CD4-positive, alpha-beta T cell (primary cell): Measurements from ENCODE around the gene TREML1. TPM values are rescaled to one million over a fixed set of nuclear protein-coding genes. Genes with fewer than 3 reads are reported as not detected.
"Not testable (repeated sequence)": the region's sequence is repeated elsewhere in the genome, so short reads cannot be mapped to it uniquely, and the experiment has no call there.

ENCODE experiments used
- ATAC-seq: fragments of 200-7000 bp; cut with Tn5 transposase; one replicate; pipeline ENCODE4 v1.10.0; 2022; ENCODE audit warnings: mild to moderate bottlenecking; ENCODE audit not compliant: poor library complexity
- CTCF ChIA-PET: fragments of 350-600 bp; sonication (Branson Sonifier 250); formaldehyde crosslinking; loops from one replicate; lab custom pipeline; 2021; ENCODE audit warnings: antibody characterized with exemption, inconsistent platforms; lab: Charles Lee
- POLR2A ChIA-PET: fragments of 350-600 bp; sonication (Branson Sonifier 250); formaldehyde crosslinking; loops from one replicate; lab custom pipeline; 2021; ENCODE audit warnings: antibody characterized with exemption, inconsistent platforms; lab: Charles Lee
- DNase-seq, 14 experiments: peaks; one replicate each; pipeline ENCODE4 v3.0.0-alpha.2; 2013 to 2020; ENCODE audit warnings: mixed read lengths in 2 of 14
- H3K27ac ChIP-seq, 2 donors: one replicate each; pipeline versions ENCODE4 v1.5.1 to v1.7.0; 2013; ENCODE audit warnings: low read length in 2 of 2, low read depth in 1 of 2, mild to moderate bottlenecking in 1 of 2
- H3K27me3 ChIP-seq, 2 experiments: 1 replicate in 1 of 2; 2 replicates in 1 of 2; pipeline versions ENCODE4 v1.6.1 to v1.7.0; 2013; ENCODE audit warnings: low read length in 2 of 2, control low read depth in 1 of 2, mild to moderate bottlenecking in 1 of 2, moderate library complexity in 1 of 2; ENCODE audit not compliant: insufficient read depth in 2 of 2, control insufficient read depth in 1 of 2
- H3K36me3 ChIP-seq: one replicate; pipeline ENCODE4 v1.6.1; 2013; ENCODE audit warnings: low read length, control low read depth; ENCODE audit not compliant: insufficient read depth
- H3K4me1 ChIP-seq: one replicate; pipeline ENCODE4 v1.6.1; 2013; ENCODE audit warnings: low read length, control low read depth; ENCODE audit not compliant: insufficient read depth
- H3K4me3 ChIP-seq: one replicate; pipeline ENCODE4 v1.5.1; 2013; ENCODE audit warnings: mild to moderate bottlenecking, low read length, moderate library complexity
- H3K9me3 ChIP-seq, 2 experiments: 1 replicate in 1 of 2; 2 replicates in 1 of 2; pipeline versions ENCODE4 v1.6.1 to v1.7.0; 2013; ENCODE audit warnings: low read length in 2 of 2, mild to moderate bottlenecking in 2 of 2, control low read depth in 1 of 2, moderate library complexity in 1 of 2; ENCODE audit not compliant: control insufficient read depth in 1 of 2, insufficient read depth in 1 of 2
- H3K27ac Mint-ChIP-seq: one replicate; pipeline ENCODE4 v1.8.0; 2020; ENCODE audit warnings: mixed read lengths
- H3K27me3 Mint-ChIP-seq: one replicate; pipeline ENCODE4 v1.8.0; 2021; ENCODE audit warnings: mixed read lengths
- H3K36me3 Mint-ChIP-seq: one replicate; pipeline ENCODE4 v1.8.0; 2021; ENCODE audit warnings: low read depth, mixed read lengths
- H3K4me1 Mint-ChIP-seq: one replicate; pipeline ENCODE4 v1.8.0; 2021; ENCODE audit warnings: low read depth, mixed read lengths
- H3K4me3 Mint-ChIP-seq: one replicate; pipeline ENCODE4 v1.8.0; 2020; ENCODE audit warnings: mild to moderate bottlenecking, mixed read lengths
- H3K9me3 Mint-ChIP-seq: one replicate; pipeline ENCODE4 v1.8.0; 2020; ENCODE audit warnings: mixed read lengths
- intact Hi-C, 2 experiments: fragments of 100-400 bp; cut with DNase I in 1 of 2; cut with micrococcal nuclease in 1 of 2; formaldehyde crosslinking; loops; one replicate each; pipeline versions ENCODE4 v1.15.1 to v1.9.0; 2023 to 2025; cut with DNase I, micrococcal nuclease
- total RNA-seq, 174 experiments: library from RNA in 2 of 174; stranded (reverse) in 2 of 174; gene quantifications; one replicate each; pipeline ENCODE4 v1.2.3 and lab custom pipeline; 2021 to 2026
- TF ChIP-seq, protein P1 (sequence below): fragments of 200-600 bp; IDR thresholded peaks from one replicate; pipeline ENCODE4 v1.8.0; 2022; ENCODE audit warnings: antibody characterized with exemption, mild to moderate bottlenecking

TREML1 gene
- total RNA-seq, 2 experiments from 2014 or later = not detected

DNA sequence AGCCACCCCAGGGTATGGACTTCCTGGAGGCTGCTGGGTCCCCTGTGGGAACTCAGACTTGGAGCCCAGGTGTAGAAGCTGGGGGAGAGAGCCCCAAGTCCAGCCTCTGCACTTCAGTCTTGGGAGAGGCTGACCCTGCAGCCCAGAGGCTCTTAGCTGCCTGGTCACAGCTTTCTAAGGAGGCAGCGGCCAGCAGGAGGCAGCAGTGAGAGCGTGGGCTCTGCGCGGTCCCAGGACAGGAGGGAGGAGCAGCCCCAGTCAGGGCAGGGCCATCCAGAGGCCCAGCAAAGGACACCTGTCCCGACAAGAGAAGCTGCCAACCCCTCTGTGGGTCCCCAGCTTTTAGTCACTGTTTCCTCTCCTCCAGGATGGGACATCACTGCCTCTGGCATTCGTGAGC, 37.4 kb upstream of the TREML1 start:
- Histone ChIP-seq H3K27me3 (no peaks in the 10 kb centered on the region), H3K36me3 (peaks cover 6% of the 10 kb centered on the region), H3K4me1 (peaks cover 33% of the 10 kb centered on the region), H3K9me3 (peaks cover 4 to 8% of the 10 kb centered on the region in 2 experiments), H3K4me3 (no peak overlapping the region), H3K27ac (no peak overlapping the region)
- peaks cover 23% of the 10 kb centered on the region for H3K36me3 Mint-ChIP-seq
- no peaks in the 10 kb centered on the region for H3K9me3 Mint-ChIP-seq
- ATAC-seq (no peak), DNase-seq (peak in 8 of 14 experiments; percentile 14 to 59 (median 25))
- ChIA-PET CTCF (interaction anchor here (1.6 kb wide), 1 partner anchor 11 kb away, joined by 3 read pairs; no protein-coding TSS in a partner anchor), POLR2A (interaction anchor here (1.2 to 1.4 kb wide), 2 partner anchors 9 kb away, joined by 4 to 7 read pairs; partner anchors contain the start of gene TREML2)
- TF ChIP-seq, protein P1, sequence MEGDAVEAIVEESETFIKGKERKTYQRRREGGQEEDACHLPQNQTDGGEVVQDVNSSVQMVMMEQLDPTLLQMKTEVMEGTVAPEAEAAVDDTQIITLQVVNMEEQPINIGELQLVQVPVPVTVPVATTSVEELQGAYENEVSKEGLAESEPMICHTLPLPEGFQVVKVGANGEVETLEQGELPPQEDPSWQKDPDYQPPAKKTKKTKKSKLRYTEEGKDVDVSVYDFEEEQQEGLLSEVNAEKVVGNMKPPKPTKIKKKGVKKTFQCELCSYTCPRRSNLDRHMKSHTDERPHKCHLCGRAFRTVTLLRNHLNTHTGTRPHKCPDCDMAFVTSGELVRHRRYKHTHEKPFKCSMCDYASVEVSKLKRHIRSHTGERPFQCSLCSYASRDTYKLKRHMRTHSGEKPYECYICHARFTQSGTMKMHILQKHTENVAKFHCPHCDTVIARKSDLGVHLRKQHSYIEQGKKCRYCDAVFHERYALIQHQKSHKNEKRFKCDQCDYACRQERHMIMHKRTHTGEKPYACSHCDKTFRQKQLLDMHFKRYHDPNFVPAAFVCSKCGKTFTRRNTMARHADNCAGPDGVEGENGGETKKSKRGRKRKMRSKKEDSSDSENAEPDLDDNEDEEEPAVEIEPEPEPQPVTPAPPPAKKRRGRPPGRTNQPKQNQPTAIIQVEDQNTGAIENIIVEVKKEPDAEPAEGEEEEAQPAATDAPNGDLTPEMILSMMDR = peak; percentile 48
- H3K4me3 Mint-ChIP-seq = no peak overlapping the region
- H3K27ac Mint-ChIP-seq = no peak overlapping the region
- H3K27me3 Mint-ChIP-seq = no peaks in the 10 kb centered on the region
- H3K4me1 Mint-ChIP-seq = peaks cover 53% of the 10 kb centered on the region
- intact Hi-C loops = loop anchor here (5.0 kb wide), 2 partner anchors 46 to 126 kb away; no protein-coding TSS in a partner anchor

DNA sequence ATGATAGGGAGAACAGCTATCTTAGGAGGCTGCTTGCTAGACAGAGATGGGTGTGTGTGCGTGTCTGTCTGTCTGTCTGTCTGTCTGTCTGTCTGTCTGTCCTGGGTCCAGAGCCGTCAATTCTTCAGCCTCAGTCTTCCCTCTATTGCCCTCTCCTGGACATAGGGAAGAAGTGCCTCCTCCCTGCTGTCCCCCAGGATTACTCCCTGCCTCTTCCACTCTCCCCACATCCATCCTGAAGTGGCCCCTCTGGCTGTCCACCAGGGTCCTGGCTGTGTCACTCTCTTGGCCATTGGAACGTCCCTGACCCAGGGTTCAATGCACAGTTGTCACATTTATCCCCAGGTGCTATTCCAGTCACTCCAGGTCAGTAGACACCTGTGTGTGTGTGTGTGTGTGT, 36.6 kb upstream of the TREML1 start:
- ATAC-seq = no peak
- Histone ChIP-seq H3K27ac (no peak overlapping the region), H3K4me3 (no peak overlapping the region), H3K36me3 (peaks cover 6% of the 10 kb centered on the region), H3K9me3 (peaks cover 4 to 8% of the 10 kb centered on the region in 2 experiments), H3K4me1 (peaks cover 40% of the 10 kb centered on the region), H3K27me3 (no peaks in the 10 kb centered on the region)
- ChIA-PET CTCF (no interaction called here), POLR2A (no interaction called here)
- Mint-ChIP-seq H3K4me1 (peaks cover 50% of the 10 kb centered on the region), H3K36me3 (peaks cover 17% of the 10 kb centered on the region), H3K4me3 (no peak overlapping the region), H3K27ac (no peak overlapping the region), H3K9me3 (no peaks in the 10 kb centered on the region), H3K27me3 (no peaks in the 10 kb centered on the region)
- DNase-seq = no peak
- intact Hi-C loops = loop anchor here (5.0 kb wide), 2 partner anchors 47 to 127 kb away; no protein-coding TSS in a partner anchor
- TF ChIP-seq, protein P1 = no peak

DNA sequence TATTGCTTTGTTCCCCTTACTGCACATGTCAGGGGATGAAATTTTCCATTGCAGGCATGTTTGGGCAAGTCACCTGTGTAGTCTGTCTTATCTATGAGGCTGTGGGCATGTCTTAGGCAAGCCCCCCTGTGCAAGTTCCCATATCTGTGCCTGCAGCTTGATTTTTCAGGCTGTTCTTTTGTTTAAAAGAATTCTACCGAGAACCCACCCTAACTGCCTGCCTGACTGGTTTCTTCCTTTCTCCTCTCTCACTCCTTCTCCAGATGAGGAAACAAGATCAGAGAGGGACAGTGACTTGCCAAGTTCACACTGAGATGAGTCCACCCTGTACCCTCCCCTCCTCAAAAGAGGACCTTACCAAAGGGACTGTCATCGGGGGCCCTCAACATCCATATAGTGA, 35.8 kb upstream of the TREML1 start:
- H3K4me1 Mint-ChIP-seq = peaks cover 45% of the 10 kb centered on the region
- Histone ChIP-seq H3K27me3 (no peaks in the 10 kb centered on the region), H3K9me3 (peaks cover 4 to 8% of the 10 kb centered on the region in 2 experiments), H3K27ac (no peak overlapping the region), H3K4me1 (peaks cover 45% of the 10 kb centered on the region), H3K4me3 (no peak overlapping the region), H3K36me3 (peaks cover 6% of the 10 kb centered on the region)
- DNase-seq = no peak
- peaks cover 17% of the 10 kb centered on the region for H3K36me3 Mint-ChIP-seq
- no peak overlapping the region for H3K4me3 Mint-ChIP-seq
- ChIA-PET POLR2A (interaction anchor here (1.5 kb wide), 1 partner anchor 11 kb away, joined by 4 read pairs; the partner anchor contains the start of gene TREML2), CTCF (interaction anchor here (0.5 kb wide), 1 partner anchor 45 kb away, joined by 3 read pairs; no protein-coding TSS in a partner anchor)
- intact Hi-C loops = loop anchor here (5.0 kb wide), 2 partner anchors 47 to 127 kb away; no protein-coding TSS in a partner anchor
- no peak overlapping the region for H3K27ac Mint-ChIP-seq
- no peaks in the 10 kb centered on the region for H3K27me3 Mint-ChIP-seq
- ATAC-seq = no peak
- H3K9me3 Mint-ChIP-seq = no peaks in the 10 kb centered on the region
- TF ChIP-seq, protein P1 = no peak

DNA sequence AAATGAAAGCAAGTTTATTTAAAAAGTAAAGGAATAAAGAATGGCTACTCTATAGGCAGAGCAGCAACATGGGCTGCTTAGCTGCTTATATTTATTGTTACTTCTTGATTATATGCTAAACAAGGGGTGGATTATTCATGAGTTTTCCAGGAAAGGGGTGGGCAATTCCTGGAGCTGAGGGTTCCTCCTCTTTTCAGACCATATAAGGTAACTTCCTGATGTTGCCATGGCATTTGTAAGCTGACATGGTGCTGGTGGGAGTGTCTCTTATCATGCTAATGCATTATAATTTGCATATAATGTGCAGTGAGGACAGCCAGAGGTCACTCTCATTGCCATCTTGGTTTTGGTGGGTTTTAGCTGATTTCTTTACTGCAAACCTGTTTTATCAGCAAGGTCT, 34.9 kb upstream of the TREML1 start:
- H3K4me3 ChIP-seq, H3K36me3 Mint-ChIP-seq, H3K27ac ChIP-seq, intact Hi-C loops, H3K36me3 ChIP-seq, H3K4me3 Mint-ChIP-seq, H3K27me3 ChIP-seq, H3K9me3 Mint-ChIP-seq, CTCF ChIA-PET, H3K27me3 Mint-ChIP-seq, H3K9me3 ChIP-seq, DNase-seq, ATAC-seq, H3K27ac Mint-ChIP-seq: not testable (repeated sequence)
- peaks cover 41% of the 10 kb centered on the region for H3K4me1 Mint-ChIP-seq
- POLR2A ChIA-PET = interaction anchor here (1.5 kb wide), 1 partner anchor 11 kb away, joined by 4 read pairs; the partner anchor contains the start of gene TREML2
- H3K4me1 ChIP-seq = peaks cover 42% of the 10 kb centered on the region
